H1 (cell line): Measurements from ENCODE around the gene RXRA. TPM values are rescaled to one million over a fixed set of nuclear protein-coding genes. Genes with fewer than 3 reads are reported as not detected.

Source experiments
- CTCF ChIA-PET: fragments of 300-600 bp; sonication (Branson Sonifier 250); formaldehyde crosslinking; loops from one replicate; lab custom pipeline; 2021; ENCODE audit not compliant: partially characterized antibody; lab: Charles Lee
- POLR2A ChIA-PET: fragments of 300-600 bp; sonication (Branson Sonifier 250); formaldehyde crosslinking; loops from one replicate; lab custom pipeline; 2021; ENCODE audit warnings: inconsistent platforms; ENCODE audit not compliant: partially characterized antibody; lab: Charles Lee
- DNase-seq, 2 experiments: peaks; one replicate each; pipeline versions ENCODE4 v3.0.0 to v3.0.0-alpha.2; 2010 to 2022; ENCODE audit warnings: low spot score in 2 of 2, low read depth in 1 of 2, mixed read lengths in 1 of 2
- FAIRE-seq: peaks from 2 replicates; lab custom pipeline; 2011; peaks lifted over from hg19 to GRCh38; lab: Jason Lieb, UNC
- H2AFZ ChIP-seq: 2 replicates; pipeline ENCODE4 v1.8.1; 2012; ENCODE audit warnings: low read length, inconsistent platforms
- H2AK5ac ChIP-seq: 2 replicates; pipeline ENCODE4 v1.6.1; 2013; ENCODE audit warnings: low read depth, low read length
- H2BK120ac ChIP-seq: replicated peaks from 2 replicates; pipeline ENCODE3; 2013; ENCODE audit warnings: low read depth, low read length, inconsistent platforms
- H2BK12ac ChIP-seq: 2 replicates; pipeline ENCODE4 v1.6.1; 2013; ENCODE audit warnings: low read depth, low read length
- H2BK15ac ChIP-seq: 2 replicates; pipeline ENCODE4 v1.6.1; 2013; ENCODE audit warnings: low read length
- H2BK20ac ChIP-seq: 2 replicates; pipeline ENCODE4 v1.6.1; 2013; ENCODE audit warnings: low read length
- H2BK5ac ChIP-seq: 2 replicates; pipeline ENCODE4 v1.6.1; 2013; ENCODE audit warnings: low read depth, low read length
- H3K14ac ChIP-seq: 2 replicates; pipeline ENCODE4 v1.6.1; 2013; ENCODE audit warnings: inconsistent platforms; ENCODE audit not compliant: insufficient read length
- H3K18ac ChIP-seq: 2 replicates; pipeline ENCODE4 v1.6.1; 2013; ENCODE audit warnings: low read length; ENCODE audit errors: extremely low read depth
- H3K23ac ChIP-seq: 2 replicates; pipeline ENCODE4 v1.6.1; 2013; ENCODE audit warnings: inconsistent platforms; ENCODE audit not compliant: insufficient read length
- H3K23me2 ChIP-seq: 2 replicates; pipeline ENCODE4 v1.6.1; 2013; ENCODE audit warnings: low read depth, low read length
- H3K27ac ChIP-seq: 2 replicates; pipeline ENCODE4 v1.6.1; 2011; ENCODE audit warnings: low read depth, low read length, inconsistent platforms
- H3K27me3 ChIP-seq, 4 experiments: replicated peaks in 1 of 4; 1 replicate in 1 of 4; 2 replicates in 3 of 4; pipeline versions ENCODE4 v1.6.1 to v1.8.1; 2011 to 2013; ENCODE audit warnings: low read length in 3 of 4, mild to moderate bottlenecking in 3 of 4, inconsistent platforms in 2 of 4, mixed read lengths in 2 of 4, moderate library complexity in 1 of 4; ENCODE audit not compliant: control insufficient read depth in 3 of 4, insufficient read depth in 3 of 4; ENCODE audit errors: extremely low read depth in 1 of 4
- H3K36me3 ChIP-seq, 4 experiments: 2 replicates each; pipeline versions ENCODE4 v1.6.1 to v1.8.1; 2011 to 2013; ENCODE audit warnings: mild to moderate bottlenecking in 4 of 4, low read length in 3 of 4, moderate library complexity in 2 of 4, control low read depth in 1 of 4, inconsistent platforms in 1 of 4; ENCODE audit not compliant: insufficient read depth in 4 of 4, control insufficient read depth in 2 of 4
- H3K4ac ChIP-seq: replicated peaks from 2 replicates; pipeline ENCODE3; 2013; ENCODE audit warnings: low read length, low read depth, mixed read lengths, inconsistent platforms; ENCODE audit not compliant: insufficient read length
- H3K4me1 ChIP-seq, 4 experiments: replicated peaks in 1 of 4; 1 replicate in 1 of 4; 2 replicates in 3 of 4; pipeline versions ENCODE4 v1.6.1 to v1.8.1; 2011 to 2013; ENCODE audit warnings: low read length in 3 of 4, inconsistent platforms in 2 of 4, mixed read lengths in 1 of 4; ENCODE audit not compliant: insufficient read depth in 4 of 4, control insufficient read depth in 3 of 4
- H3K4me2 ChIP-seq, 2 experiments: 2 replicates each; pipeline versions ENCODE4 v1.6.1 to v1.8.1; 2011 to 2013; ENCODE audit warnings: low read depth in 2 of 2, low read length in 2 of 2, control low read depth in 1 of 2, inconsistent platforms in 1 of 2, mild to moderate bottlenecking in 1 of 2; ENCODE audit not compliant: insufficient read depth in 1 of 2
- H3K4me3 ChIP-seq, 4 experiments: fragments of 200-600, 300-600 bp in 1 of 4; sonication (generic), shearing (Covaris generic), sonication (Bioruptor Twin) in 1 of 4; 2 replicates each; pipeline versions ENCODE4 v1.5.1 to v1.8.1; 2011 to 2016; ENCODE audit warnings: low read length in 4 of 4, low read depth in 3 of 4, control low read depth in 2 of 4, inconsistent platforms in 2 of 4, mild to moderate bottlenecking in 2 of 4, mixed read lengths in 1 of 4, moderate library complexity in 1 of 4; ENCODE audit not compliant: insufficient read depth in 2 of 4; ENCODE audit errors: extremely low read depth in 1 of 4
- H3K56ac ChIP-seq: replicated peaks from 2 replicates; pipeline ENCODE3; 2013; ENCODE audit warnings: low read depth, mild to moderate bottlenecking, mixed read lengths, low read length, inconsistent platforms; ENCODE audit not compliant: insufficient read length
- H3K79me1 ChIP-seq: 2 replicates; pipeline ENCODE4 v1.6.1; 2013; ENCODE audit warnings: low read depth, low read length, control low read depth
- H3K79me2 ChIP-seq, 2 experiments: 2 replicates each; pipeline versions ENCODE4 v1.6.1 to v1.8.1; 2012 to 2013; ENCODE audit warnings: low read length in 2 of 2, mild to moderate bottlenecking in 2 of 2, inconsistent platforms in 1 of 2; ENCODE audit not compliant: insufficient read depth in 2 of 2, control insufficient read depth in 1 of 2
- H3K9ac ChIP-seq, 4 experiments: replicated peaks in 1 of 4; 1 replicate in 1 of 4; 2 replicates in 3 of 4; pipeline versions ENCODE4 v1.6.1 to v1.8.1; 2011 to 2013; ENCODE audit warnings: low read depth in 3 of 4, low read length in 3 of 4, control low read depth in 2 of 4, mild to moderate bottlenecking in 2 of 4, moderate library complexity in 2 of 4, inconsistent platforms in 1 of 4; ENCODE audit errors: extremely low read depth in 1 of 4
- H3K9me3 ChIP-seq, 2 experiments: 2 replicates each; pipeline versions ENCODE4 v1.6.1 to v1.8.1; 2012 to 2013; ENCODE audit warnings: mild to moderate bottlenecking in 2 of 2, moderate library complexity in 2 of 2, control low read depth in 1 of 2, inconsistent platforms in 1 of 2, low read depth in 1 of 2, low read length in 1 of 2, mixed read lengths in 1 of 2; ENCODE audit not compliant: insufficient read depth in 2 of 2
- H4K20me1 ChIP-seq, 2 experiments: replicated peaks in 1 of 2; 2 replicates each; pipeline versions ENCODE3 to v1.8.1; 2011 to 2013; ENCODE audit warnings: inconsistent platforms in 2 of 2, low read length in 2 of 2, mild to moderate bottlenecking in 1 of 2; ENCODE audit not compliant: insufficient read depth in 2 of 2, control insufficient read depth in 1 of 2
- H4K5ac ChIP-seq: 2 replicates; pipeline ENCODE4 v1.6.1; 2013; ENCODE audit warnings: low read length, low read depth, mixed read lengths, inconsistent platforms; ENCODE audit not compliant: insufficient read length
- H4K8ac ChIP-seq: 2 replicates; pipeline ENCODE4 v1.8.0; 2013; ENCODE audit warnings: mild to moderate bottlenecking, moderate library complexity, low read length, inconsistent platforms; ENCODE audit not compliant: insufficient read depth; ENCODE audit errors: extremely low read depth
- H4K91ac ChIP-seq: replicated peaks from 2 replicates; pipeline ENCODE3; 2013; ENCODE audit warnings: low read length, mixed read lengths, inconsistent platforms; ENCODE audit not compliant: insufficient read length
- BCL11A ChIP-seq, 2 experiments: IDR thresholded peaks; one replicate each; pipeline ENCODE4 v1.6.1; 2011; ENCODE audit warnings: low read depth in 2 of 2, low read length in 2 of 2, mild to moderate bottlenecking in 2 of 2
- CBX8 ChIP-seq: fragments of 300-800, 300-1000 bp; sonication (generic); IDR thresholded peaks from 2 replicates; pipeline ENCODE4 v1.7.1; 2016; ENCODE audit warnings: low read depth, low read length, borderline replicate concordance
- CHD2 ChIP-seq: IDR thresholded peaks from 2 replicates; pipeline ENCODE4 v1.6.1; 2012; ENCODE audit warnings: low read length, improper control_type of control experiment
- EGR1 ChIP-seq: IDR thresholded peaks from 2 replicates; pipeline ENCODE4 v1.6.1; 2011; ENCODE audit warnings: low read depth, low read length, borderline replicate concordance
- HDAC2 ChIP-seq, 2 experiments: fragments of 300-600 bp in 1 of 2; sonication (generic) in 1 of 2; IDR thresholded peaks; 2 replicates each; pipeline ENCODE4 v1.6.1; 2011 to 2012; ENCODE audit warnings: low read depth in 2 of 2, low read length in 2 of 2, mild to moderate bottlenecking in 2 of 2, moderate library complexity in 2 of 2, borderline replicate concordance in 1 of 2, inconsistent platforms in 1 of 2
- NRF1 ChIP-seq: IDR thresholded peaks from 2 replicates; pipeline ENCODE4 v1.6.1; 2011; ENCODE audit warnings: mild to moderate bottlenecking, low read depth, low read length, improper control_type of control experiment
- POLR2A ChIP-seq, 2 experiments: IDR thresholded peaks; 1 replicate in 1 of 2; 2 replicates in 1 of 2; pipeline ENCODE4 v1.6.1; 2011; ENCODE audit warnings: low read depth in 2 of 2, low read length in 2 of 2, mild to moderate bottlenecking in 2 of 2; ENCODE audit errors: control extremely low read depth in 1 of 2
- POLR2AphosphoS5 ChIP-seq: IDR thresholded peaks from 2 replicates; pipeline ENCODE4 v1.6.1; 2011; ENCODE audit warnings: low read depth, low read length
- RAD21 ChIP-seq, 2 experiments: IDR thresholded peaks in 1 of 2; conservative IDR thresholded peaks in 1 of 2; 2 replicates each; pipeline ENCODE4 v1.6.1; 2011; ENCODE audit warnings: low read depth in 2 of 2, low read length in 2 of 2, improper control_type of control experiment in 1 of 2, inconsistent platforms in 1 of 2, mild to moderate bottlenecking in 1 of 2, moderate library complexity in 1 of 2
- SAP30 ChIP-seq: fragments of 300-600 bp; sonication (generic); IDR thresholded peaks from 2 replicates; pipeline ENCODE4 v1.7.1; 2012; ENCODE audit warnings: low read length, moderate library complexity, mild to moderate bottlenecking, inconsistent platforms; ENCODE audit not compliant: insufficient read depth, insufficient replicate concordance
- SIN3A ChIP-seq, 2 experiments: IDR thresholded peaks in 1 of 2; conservative IDR thresholded peaks in 1 of 2; 2 replicates each; pipeline ENCODE4 v1.6.1; 2011 to 2012; ENCODE audit warnings: low read length in 2 of 2, improper control_type of control experiment in 1 of 2, low read depth in 1 of 2, mild to moderate bottlenecking in 1 of 2
- SIRT6 ChIP-seq: IDR thresholded peaks from one replicate; pipeline ENCODE4 v1.7.1; 2012; ENCODE audit warnings: low read length, inconsistent platforms
- WGBS, 2 experiments: shearing (Covaris generic) in 1 of 2; methylation state at CpG; one replicate each; pipeline versions ENCODE4 v1.1.6 to v1.1.7; 2013 to 2015; ENCODE audit warnings: low lambda C conversion rate in 2 of 2, mixed read lengths in 2 of 2, inconsistent platforms in 1 of 2, low coverage in 1 of 2, missing lambda C conversion rate in 1 of 2; ENCODE audit not compliant: insufficient replicate concordance in 2 of 2, insufficient coverage in 1 of 2, insufficient read length in 1 of 2; ENCODE audit errors: extremely low coverage in 1 of 2, missing lambda C conversion rate in 1 of 2; 5-methylcytosine and 5-hydroxymethylcytosine counted together
- polyA plus RNA-seq, 7 experiments: library from polyadenylated mRNA; depleted of rRNA in 3 of 7; stranded (reverse) in 5 of 7; unstranded in 2 of 7; fragments of >200 nt in 5 of 7; fragments of 200-250 nt in 2 of 7; gene quantifications; 1 replicate in 5 of 7; 2 replicates in 1 of 7; 4 replicates in 1 of 7; pipeline versions ENCODE4 v1.2.1 to v1.2.3, GENCODE V29; 2011 to 2013; ENCODE audit warnings: missing spikeins in 2 of 7, mixed read lengths in 2 of 7
- total RNA-seq: library from RNA; stranded (reverse); fragmentation: NEBNext Ultra II Directional; extraction: Animal tissue kit (Norgen Biotek cat#: 25700); gene quantifications from 2 replicates; pipeline ENCODE4 v1.2.1, GENCODE V29; 2021

The RXRA gene
- total and polyA plus RNA-seq, 2 of the 8 experiments (the other 6 are each of a cell fraction or from before 2014, with no cell fraction given): 9.8 to 29.4 TPM

DNA sequence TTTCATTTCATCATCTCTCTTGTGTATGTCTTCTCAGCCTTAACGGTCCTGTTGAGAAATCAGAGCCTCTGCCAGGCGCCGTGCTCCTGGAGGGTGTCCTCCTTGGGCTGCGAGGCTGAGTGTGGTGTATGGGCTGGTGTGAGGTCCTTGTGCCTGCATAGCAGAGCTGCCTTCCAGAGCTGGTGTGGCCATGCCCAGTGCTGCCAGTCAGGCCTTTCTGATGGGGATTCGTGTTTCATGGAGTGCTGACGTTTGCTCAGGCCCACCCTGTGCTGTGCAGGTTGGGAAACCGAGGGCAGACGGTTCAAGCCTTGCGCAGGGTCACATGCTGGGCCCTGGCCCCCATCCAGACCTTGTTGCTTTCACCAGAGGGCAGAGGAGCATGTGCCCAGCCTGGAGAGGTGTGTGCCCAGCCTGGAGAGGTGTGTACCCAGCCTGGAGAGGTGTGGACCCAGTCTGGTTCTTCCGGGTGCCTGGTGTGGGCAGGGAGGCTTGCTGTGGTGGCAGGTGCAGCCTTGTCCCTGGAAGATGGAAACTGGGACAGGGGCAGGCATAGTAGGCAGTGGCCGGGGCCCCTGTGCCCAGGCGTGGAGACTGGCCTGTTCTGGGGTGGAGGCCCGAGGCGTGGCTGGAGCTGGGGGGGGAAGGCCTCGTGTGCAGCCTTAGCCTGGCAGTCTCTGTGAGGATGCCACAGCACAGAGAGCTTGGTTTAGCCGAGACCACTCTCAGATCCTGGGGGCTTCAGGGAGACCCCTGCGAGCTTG lies 84.0 kb downstream of the RXRA start:
- H2BK5ac ChIP-seq: peak overlapping the region; percentile 7; the same call in 1 of the 2 replicates
- TF ChIP-seq CHD2 (no peak), HDAC2 (IDR thresholded peaks at IDR 0.05; ENCODE audit: borderline replicate concordance in 1 of 2, low read depth in 2 of 2, low read length in 2 of 2) (no peak), NRF1 (no peak), RAD21 (IDR thresholded peaks at IDR 0.05 in 1 of 2, conservative IDR thresholded peaks at IDR 0.05 in 1 of 2; ENCODE audit: low read depth in 2 of 2, low read length in 2 of 2) (no peak), BCL11A (IDR thresholded peaks at IDR 0.05; ENCODE audit: low read depth in 2 of 2, low read length in 2 of 2) (no peak), SIN3A (conservative IDR thresholded peaks at IDR 0.05 in 1 of 2, IDR thresholded peaks at IDR 0.05 in 1 of 2; ENCODE audit: low read depth in 1 of 2, low read length in 2 of 2) (no peak), EGR1 (no peak), SIRT6 (no peak), POLR2A (IDR thresholded peaks at IDR 0.05; ENCODE audit: control extremely low read depth in 1 of 2, low read depth in 2 of 2, low read length in 2 of 2) (no peak), POLR2AphosphoS5 (no peak), SAP30 (no peak), CBX8 (no peak)

More for the DNA sequence above, 84.0 kb downstream of the RXRA start:
- peaks cover 2 to 3% of the 10 kb centered on the region in 2 experiments for H4K20me1 ChIP-seq
- no peaks in the 10 kb centered on the region for H3K9me3 ChIP-seq
- DNase-seq (no peak), FAIRE-seq (no peak)
- H3K27ac ChIP-seq: no peak overlapping the region
- no peak overlapping the region for H3K4me3 ChIP-seq
- peaks cover 7% of the 10 kb centered on the region for H3K79me1 ChIP-seq
- no peak overlapping the region for H2BK120ac ChIP-seq
- no peak overlapping the region for H3K4me2 ChIP-seq
- 88% methylated on average over 15 of the region's 17 CpGs; no CpG with 5 or more reads in 1 of the 2 experiments for WGBS, 2 experiments
- H2AFZ ChIP-seq: no peak overlapping the region
- no peaks in the 10 kb centered on the region for H3K79me2 ChIP-seq
- no peaks in the 10 kb centered on the region for H3K27me3 ChIP-seq
- CTCF ChIA-PET: interaction anchor here (1.1 to 1.7 kb wide), 3 partner anchors 10 to 77 kb away, joined by 3 to 6 read pairs (median 4); no protein-coding TSS in a partner anchor
- no peak overlapping the region for H2BK12ac ChIP-seq
- H3K36me3 ChIP-seq: no peaks in the 10 kb centered on the region
- no peak overlapping the region for H3K4ac ChIP-seq
- H4K5ac ChIP-seq: no peak overlapping the region
- H3K56ac ChIP-seq: no peak overlapping the region
- H3K14ac ChIP-seq: no peak overlapping the region
- no peaks in the 10 kb centered on the region; the same call in 1 of the 2 replicates for H3K23me2 ChIP-seq
- H3K18ac ChIP-seq: no peak overlapping the region
- no peak overlapping the region for H2BK20ac ChIP-seq
- H3K23ac ChIP-seq: no peak overlapping the region
- H2BK15ac ChIP-seq: no peak overlapping the region
- H3K4me1 ChIP-seq: peaks cover 0 to 26% (median 11%) of the 10 kb centered on the region in 4 experiments; a peak in 4 of 7 replicates
- H2AK5ac ChIP-seq: no peak overlapping the region; the same call in 1 of the 2 replicates
- no peak overlapping the region for H4K8ac ChIP-seq
- no peak overlapping the region for H3K9ac ChIP-seq
- H4K91ac ChIP-seq: peak overlapping the region; percentile 26
- POLR2A ChIA-PET: interaction anchor here (0.9 kb wide), 1 partner anchor 15 kb away, joined by 3 read pairs; no protein-coding TSS in a partner anchor
